SK-N-SH treated with all-trans-retinoic acid at 6 μM for 48 hours (cell line): ENCODE measurements around the gene UPK3A.

Source experiments
- ATAC-seq: fragments of 200-7000 bp; cut with Tn5 transposase; 3 replicates; pipeline ENCODE4 v1.9.1; 2020; ENCODE audit warnings: mild to moderate bottlenecking, moderate library complexity
- ARNTL ChIP-seq: fragments of 450-650 bp; formaldehyde crosslinking; IDR thresholded peaks from 2 replicates; pipeline ENCODE4 v1.5.0; 2020; ENCODE audit warnings: low read depth, mild to moderate bottlenecking, moderate library complexity, borderline replicate concordance
- CSDC2 ChIP-seq: fragments of 250-450 bp; sonication (Bioruptor Pico); IDR thresholded peaks from 2 replicates; pipeline ENCODE4 v1.5.0; 2020; ENCODE audit warnings: mild to moderate bottlenecking, moderate library complexity
- ESRRG ChIP-seq: fragments of 250-450 bp; sonication (Bioruptor Pico); IDR thresholded peaks from 2 replicates; pipeline ENCODE4 v1.6.1; 2021; ENCODE audit warnings: mild to moderate bottlenecking
- GLIS3 ChIP-seq: fragments of 250-450 bp; sonication (Bioruptor Pico); IDR thresholded peaks from 2 replicates; pipeline ENCODE4 v1.5.0; 2020; ENCODE audit warnings: mild to moderate bottlenecking, moderate library complexity
- ISL1 ChIP-seq: fragments of 250-450 bp; sonication (Bioruptor Pico); IDR thresholded peaks from 2 replicates; pipeline ENCODE4 v2.1.2; 2022; ENCODE audit warnings: mild to moderate bottlenecking, moderate library complexity
- OSR1 ChIP-seq: fragments of 250-450 bp; sonication (Bioruptor Pico); IDR thresholded peaks from 2 replicates; pipeline ENCODE4 v1.8.0; 2022; ENCODE audit warnings: moderate library complexity, mild to moderate bottlenecking, inconsistent platforms
- PPARA ChIP-seq: fragments of 250-450 bp; sonication (Bioruptor Pico); IDR thresholded peaks from 2 replicates; pipeline ENCODE4 v1.5.0; 2020; ENCODE audit warnings: mild to moderate bottlenecking, borderline replicate concordance
- RARB ChIP-seq: fragments of 250-450 bp; sonication (Bioruptor Pico); IDR thresholded peaks from 2 replicates; pipeline ENCODE4 v1.8.0; 2021; ENCODE audit warnings: mild to moderate bottlenecking, moderate library complexity
- SNAI2 ChIP-seq: fragments of 250-450 bp; sonication (Bioruptor Pico); IDR thresholded peaks from 2 replicates; pipeline ENCODE4 v1.5.0; 2020; ENCODE audit warnings: mild to moderate bottlenecking, moderate library complexity
- TCF4 ChIP-seq: fragments of 250-450 bp; sonication (Bioruptor Pico); IDR thresholded peaks from 2 replicates; pipeline ENCODE4 v1.8.0; 2021; ENCODE audit warnings: mild to moderate bottlenecking, moderate library complexity, borderline replicate concordance
- TOX ChIP-seq: fragments of 250-450 bp; sonication (Bioruptor Pico); IDR thresholded peaks from 2 replicates; pipeline ENCODE4 v1.8.0; 2021; ENCODE audit warnings: mild to moderate bottlenecking, moderate library complexity, borderline replicate concordance
- ZC3H10 ChIP-seq: fragments of 250-450 bp; sonication (Bioruptor Pico); IDR thresholded peaks from 2 replicates; pipeline ENCODE4 v1.5.1; 2021; ENCODE audit warnings: mild to moderate bottlenecking, moderate library complexity
- ZFP3 ChIP-seq: fragments of 250-450 bp; sonication (Bioruptor Pico); IDR thresholded peaks from 2 replicates; pipeline ENCODE4 v1.5.0; 2020; ENCODE audit warnings: mild to moderate bottlenecking, moderate library complexity
- ZFP30 ChIP-seq: fragments of 450-650 bp; formaldehyde crosslinking; IDR thresholded peaks from 2 replicates; pipeline ENCODE4 v1.5.0; 2022; ENCODE audit warnings: mild to moderate bottlenecking, moderate library complexity
- ZNF565 ChIP-seq: fragments of 450-650 bp; formaldehyde crosslinking; conservative IDR thresholded peaks from 2 replicates; pipeline ENCODE4 v1.5.0; 2020; ENCODE audit warnings: low read depth, mild to moderate bottlenecking, moderate library complexity
- ZNF70 ChIP-seq: fragments of 450-650 bp; formaldehyde crosslinking; IDR thresholded peaks from 2 replicates; pipeline ENCODE4 v1.5.0; 2020; ENCODE audit warnings: mild to moderate bottlenecking, moderate library complexity
- ZNF8 ChIP-seq: fragments of 450-650 bp; formaldehyde crosslinking; IDR thresholded peaks from 2 replicates; pipeline ENCODE4 v1.5.0; 2020; ENCODE audit warnings: mild to moderate bottlenecking, moderate library complexity
- TF ChIP-seq, protein P1 (sequence below): fragments of 250-450 bp; sonication (Bioruptor Pico); IDR thresholded peaks from 2 replicates; pipeline ENCODE4 v1.5.1; 2021; ENCODE audit warnings: mild to moderate bottlenecking, moderate library complexity
- TF ChIP-seq, protein P2 (sequence below): fragments of 250-450 bp; sonication (Bioruptor Pico); IDR thresholded peaks from 2 replicates; pipeline ENCODE4 v1.8.0; 2020; ENCODE audit warnings: mild to moderate bottlenecking, moderate library complexity, borderline replicate concordance
- TF ChIP-seq, protein P3 (sequence below): fragments of 250-450 bp; sonication (Bioruptor Pico); IDR thresholded peaks from 2 replicates; pipeline ENCODE4 v1.8.0; 2021; ENCODE audit warnings: low read depth, mild to moderate bottlenecking, moderate library complexity, borderline replicate concordance
- TF ChIP-seq, protein P4 (sequence below): fragments of 250-450 bp; sonication (Bioruptor Pico); IDR thresholded peaks from 2 replicates; pipeline ENCODE4 v1.5.1; 2020; ENCODE audit warnings: low read depth, mild to moderate bottlenecking, moderate library complexity

Gene UPK3A

DNA sequence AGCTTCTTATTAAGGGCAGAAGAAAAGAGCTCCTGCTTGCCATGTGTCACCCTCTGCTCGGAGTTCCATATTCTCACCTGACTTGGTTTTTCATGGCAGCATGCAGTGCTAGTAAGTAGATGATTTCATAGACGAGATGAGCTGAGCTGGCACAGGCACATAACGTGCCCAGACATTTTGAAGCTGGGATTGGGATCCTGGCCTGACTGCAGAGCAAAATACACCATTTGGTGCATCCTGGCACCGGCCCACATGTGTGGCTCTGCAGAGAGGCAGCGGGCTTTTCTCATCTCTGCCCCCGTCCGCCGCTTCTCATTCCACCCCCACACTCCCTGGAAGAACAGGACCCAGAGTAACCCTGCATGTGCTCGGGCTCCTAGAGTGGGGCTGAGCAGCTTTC lies 49.8 kb downstream of the UPK3A start (continued):
- TF ChIP-seq, protein P1, sequence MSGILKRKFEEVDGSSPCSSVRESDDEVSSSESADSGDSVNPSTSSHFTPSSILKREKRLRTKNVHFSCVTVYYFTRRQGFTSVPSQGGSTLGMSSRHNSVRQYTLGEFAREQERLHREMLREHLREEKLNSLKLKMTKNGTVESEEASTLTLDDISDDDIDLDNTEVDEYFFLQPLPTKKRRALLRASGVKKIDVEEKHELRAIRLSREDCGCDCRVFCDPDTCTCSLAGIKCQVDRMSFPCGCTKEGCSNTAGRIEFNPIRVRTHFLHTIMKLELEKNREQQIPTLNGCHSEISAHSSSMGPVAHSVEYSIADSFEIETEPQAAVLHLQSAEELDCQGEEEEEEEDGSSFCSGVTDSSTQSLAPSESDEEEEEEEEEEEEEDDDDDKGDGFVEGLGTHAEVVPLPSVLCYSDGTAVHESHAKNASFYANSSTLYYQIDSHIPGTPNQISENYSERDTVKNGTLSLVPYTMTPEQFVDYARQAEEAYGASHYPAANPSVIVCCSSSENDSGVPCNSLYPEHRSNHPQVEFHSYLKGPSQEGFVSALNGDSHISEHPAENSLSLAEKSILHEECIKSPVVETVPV (CRISPR knock-in tag), result no peak
- TF ChIP-seq ZNF70 (no peak), TCF4 (CRISPR knock-in tag) (no peak), ESRRG (no peak), ARNTL (CRISPR knock-in tag) (no peak), RARB (CRISPR knock-in tag) (no peak)
- TF ChIP-seq, protein P2, sequence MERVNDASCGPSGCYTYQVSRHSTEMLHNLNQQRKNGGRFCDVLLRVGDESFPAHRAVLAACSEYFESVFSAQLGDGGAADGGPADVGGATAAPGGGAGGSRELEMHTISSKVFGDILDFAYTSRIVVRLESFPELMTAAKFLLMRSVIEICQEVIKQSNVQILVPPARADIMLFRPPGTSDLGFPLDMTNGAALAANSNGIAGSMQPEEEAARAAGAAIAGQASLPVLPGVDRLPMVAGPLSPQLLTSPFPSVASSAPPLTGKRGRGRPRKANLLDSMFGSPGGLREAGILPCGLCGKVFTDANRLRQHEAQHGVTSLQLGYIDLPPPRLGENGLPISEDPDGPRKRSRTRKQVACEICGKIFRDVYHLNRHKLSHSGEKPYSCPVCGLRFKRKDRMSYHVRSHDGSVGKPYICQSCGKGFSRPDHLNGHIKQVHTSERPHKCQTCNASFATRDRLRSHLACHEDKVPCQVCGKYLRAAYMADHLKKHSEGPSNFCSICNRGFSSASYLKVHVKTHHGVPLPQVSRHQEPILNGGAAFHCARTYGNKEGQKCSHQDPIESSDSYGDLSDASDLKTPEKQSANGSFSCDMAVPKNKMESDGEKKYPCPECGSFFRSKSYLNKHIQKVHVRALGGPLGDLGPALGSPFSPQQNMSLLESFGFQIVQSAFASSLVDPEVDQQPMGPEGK, result no peak
- TF ChIP-seq, all 23 proteins: peak for 0

DNA sequence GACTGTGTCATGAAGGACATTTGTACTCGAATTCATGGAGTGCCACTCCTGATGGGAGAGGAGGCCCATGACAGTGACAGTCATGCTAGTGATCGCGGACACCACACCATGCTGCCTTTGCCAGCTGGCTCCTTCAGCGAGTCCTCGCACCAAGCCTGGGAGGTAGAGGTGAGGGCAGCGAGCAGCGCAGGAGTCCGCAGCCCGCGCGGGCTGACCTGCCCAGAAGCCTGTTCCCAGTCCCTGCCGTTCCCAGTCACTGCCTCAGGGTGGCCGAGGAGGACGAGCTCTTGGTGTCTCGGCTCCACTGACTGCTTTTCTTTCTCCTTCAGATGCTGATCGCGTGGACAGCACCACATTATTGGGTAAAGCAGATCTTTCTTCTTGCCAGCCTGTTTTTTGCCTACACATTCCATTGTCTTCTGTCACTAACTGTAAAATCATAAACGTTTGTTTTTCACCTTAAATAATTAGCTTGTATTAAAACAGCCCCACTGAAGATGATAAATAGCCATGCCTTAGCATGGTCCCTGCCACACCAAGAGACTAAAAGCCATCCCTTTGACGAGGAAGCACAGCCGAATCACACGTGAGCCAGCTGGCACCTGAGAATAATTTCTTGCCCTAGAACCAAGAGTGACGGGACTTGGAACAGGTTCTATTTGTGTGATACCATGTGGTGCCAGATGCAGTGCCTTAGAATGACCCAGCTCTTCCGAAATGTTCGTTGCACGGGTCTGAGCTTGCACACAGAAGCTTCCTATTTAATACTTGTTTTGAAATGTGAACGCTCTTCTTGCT lies 50.5 kb downstream of the UPK3A start:
- ATAC-seq, result no peak
- TF ChIP-seq PPARA (no peak), ZC3H10 (CRISPR knock-in tag) (no peak), ARNTL (CRISPR knock-in tag) (no peak)

DNA sequence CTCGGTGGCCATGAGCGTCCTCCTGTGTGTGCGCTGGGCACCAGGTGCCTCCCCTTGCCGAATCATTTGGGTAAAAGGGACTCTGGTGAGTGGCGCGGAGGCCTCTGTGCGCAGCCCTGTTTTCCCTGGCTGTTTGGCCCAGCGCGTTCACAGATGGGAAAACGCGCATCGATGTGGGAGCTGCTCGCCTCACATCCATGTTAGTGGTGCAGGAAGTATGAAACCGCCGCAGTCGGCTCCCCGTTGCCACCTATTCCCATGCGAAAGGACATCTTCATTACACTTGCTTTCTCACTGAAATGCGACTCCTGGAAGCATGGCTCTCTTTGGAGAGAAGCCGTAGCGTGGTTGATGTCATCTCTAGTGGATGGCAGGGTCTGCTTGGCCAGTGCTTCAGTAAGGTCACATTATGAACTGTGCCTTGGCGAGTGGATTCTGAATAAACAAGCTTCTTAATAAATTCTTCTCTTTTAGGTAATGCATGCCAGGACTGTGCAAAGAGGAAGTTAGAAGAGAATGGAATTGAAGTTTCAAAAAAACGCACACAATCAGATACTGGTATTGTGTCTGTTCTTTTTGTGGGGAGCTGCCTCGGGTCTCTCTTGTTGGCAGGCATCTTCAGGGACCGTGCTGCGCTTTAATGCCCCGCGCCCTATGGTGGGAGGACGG lies 51.2 kb downstream of the UPK3A start:
- no peak for TF ChIP-seq ARNTL (CRISPR knock-in tag)
- no peak for TF ChIP-seq ZNF565 (CRISPR knock-in tag)
- TF ChIP-seq OSR1 (CRISPR knock-in tag), result no peak
- TF ChIP-seq, protein P3, sequence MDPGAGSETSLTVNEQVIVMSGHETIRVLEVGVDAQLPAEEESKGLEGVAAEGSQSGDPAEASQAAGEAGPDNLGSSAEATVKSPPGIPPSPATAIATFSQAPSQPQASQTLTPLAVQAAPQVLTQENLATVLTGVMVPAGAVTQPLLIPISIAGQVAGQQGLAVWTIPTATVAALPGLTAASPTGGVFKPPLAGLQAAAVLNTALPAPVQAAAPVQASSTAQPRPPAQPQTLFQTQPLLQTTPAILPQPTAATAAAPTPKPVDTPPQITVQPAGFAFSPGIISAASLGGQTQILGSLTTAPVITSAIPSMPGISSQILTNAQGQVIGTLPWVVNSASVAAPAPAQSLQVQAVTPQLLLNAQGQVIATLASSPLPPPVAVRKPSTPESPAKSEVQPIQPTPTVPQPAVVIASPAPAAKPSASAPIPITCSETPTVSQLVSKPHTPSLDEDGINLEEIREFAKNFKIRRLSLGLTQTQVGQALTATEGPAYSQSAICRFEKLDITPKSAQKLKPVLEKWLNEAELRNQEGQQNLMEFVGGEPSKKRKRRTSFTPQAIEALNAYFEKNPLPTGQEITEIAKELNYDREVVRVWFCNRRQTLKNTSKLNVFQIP, result no peak
- TF ChIP-seq ZNF70, result no peak
- TF ChIP-seq, protein P4, sequence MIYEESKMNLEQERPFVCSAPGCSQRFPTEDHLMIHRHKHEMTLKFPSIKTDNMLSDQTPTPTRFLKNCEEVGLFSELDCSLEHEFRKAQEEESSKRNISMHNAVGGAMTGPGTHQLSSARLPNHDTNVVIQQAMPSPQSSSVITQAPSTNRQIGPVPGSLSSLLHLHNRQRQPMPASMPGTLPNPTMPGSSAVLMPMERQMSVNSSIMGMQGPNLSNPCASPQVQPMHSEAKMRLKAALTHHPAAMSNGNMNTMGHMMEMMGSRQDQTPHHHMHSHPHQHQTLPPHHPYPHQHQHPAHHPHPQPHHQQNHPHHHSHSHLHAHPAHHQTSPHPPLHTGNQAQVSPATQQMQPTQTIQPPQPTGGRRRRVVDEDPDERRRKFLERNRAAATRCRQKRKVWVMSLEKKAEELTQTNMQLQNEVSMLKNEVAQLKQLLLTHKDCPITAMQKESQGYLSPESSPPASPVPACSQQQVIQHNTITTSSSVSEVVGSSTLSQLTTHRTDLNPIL (CRISPR knock-in tag), result no peak
- TF ChIP-seq ZFP3 (CRISPR knock-in tag), result no peak
- TF ChIP-seq PPARA, result no peak
- TF ChIP-seq ISL1, result no peak
- TF ChIP-seq ZC3H10 (CRISPR knock-in tag), result no peak
- no peak for TF ChIP-seq GLIS3 (CRISPR knock-in tag)
- no peak for TF ChIP-seq CSDC2 (CRISPR knock-in tag)
- TF ChIP-seq TOX (CRISPR knock-in tag), result no peak
- no peak for TF ChIP-seq ESRRG
- TF ChIP-seq, protein P1 (CRISPR knock-in tag), result no peak
- TF ChIP-seq RARB (CRISPR knock-in tag), result no peak
- no peak for TF ChIP-seq ZFP30 (CRISPR knock-in tag)
- TF ChIP-seq SNAI2 (CRISPR knock-in tag), result no peak
- TF ChIP-seq ZNF8 (CRISPR knock-in tag), result no peak
- TF ChIP-seq, all 23 proteins: peak for 0
- no peak for ATAC-seq
